Activated CD4-positive, CD25-positive, alpha-beta regulatory T cell treated with anti-CD3 and anti-CD28 coated beads, Interleukin-2, amount 50 U/mL, for 24 hours (primary cell): ENCODE results near the gene PALLD.
"Not testable (repeated sequence)": the region's sequence is repeated elsewhere in the genome, so short reads cannot be mapped to it uniquely, and the experiment has no call there.

ENCODE experiments used
- ATAC-seq, 2 donors: fragments of 150-1000 bp; cut with Tn5 transposase; one replicate each; pipeline ENCODE4 v1.10.0; 2021; ENCODE audit warnings: mild to moderate bottlenecking in 1 of 2, moderate library complexity in 1 of 2

The PALLD gene

DNA sequence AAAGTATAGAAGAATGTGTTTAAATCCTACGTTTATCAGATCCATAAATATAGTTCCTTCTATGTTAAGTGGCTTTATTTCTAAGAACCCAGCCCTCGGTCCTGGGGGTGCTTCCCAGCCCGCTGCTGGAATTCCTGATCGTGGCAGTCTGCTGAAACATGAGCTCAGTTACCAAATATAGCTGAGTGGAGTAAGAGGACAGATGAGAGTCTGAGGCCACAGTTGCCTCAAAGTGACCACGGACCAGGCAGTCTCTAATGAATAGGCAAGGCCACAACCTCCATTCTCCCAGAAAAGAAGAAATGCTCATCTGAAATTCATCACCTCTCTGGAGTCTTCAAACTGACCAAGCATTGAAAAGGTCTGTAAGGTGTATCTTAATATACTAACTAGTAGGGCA lies at the start of gene PALLD:
Gene PALLD, plus strand, starts transcription at position 219 of the 400 bp plus-strand sequence.
- ATAC-seq: no peak

DNA sequence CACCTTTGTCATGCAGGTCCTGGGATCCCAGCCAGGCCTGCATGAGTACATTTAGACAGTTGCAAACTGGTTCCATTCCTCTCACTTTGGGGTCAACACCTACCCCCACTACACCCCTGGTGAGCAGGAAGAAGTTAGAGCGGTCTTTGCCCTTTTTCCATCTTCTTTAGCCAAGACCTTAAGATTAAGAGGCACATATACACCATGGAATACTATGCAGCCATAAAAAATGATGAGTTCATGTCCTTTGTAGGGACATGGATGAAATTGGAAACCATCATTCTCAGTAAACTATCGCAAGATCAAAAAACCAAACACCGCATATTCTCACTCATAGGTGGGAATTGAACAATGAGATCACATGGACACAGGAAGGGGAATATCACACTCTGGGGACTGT lies 47.8 kb upstream of the PALLD start:
- not testable (repeated sequence) for ATAC-seq

DNA sequence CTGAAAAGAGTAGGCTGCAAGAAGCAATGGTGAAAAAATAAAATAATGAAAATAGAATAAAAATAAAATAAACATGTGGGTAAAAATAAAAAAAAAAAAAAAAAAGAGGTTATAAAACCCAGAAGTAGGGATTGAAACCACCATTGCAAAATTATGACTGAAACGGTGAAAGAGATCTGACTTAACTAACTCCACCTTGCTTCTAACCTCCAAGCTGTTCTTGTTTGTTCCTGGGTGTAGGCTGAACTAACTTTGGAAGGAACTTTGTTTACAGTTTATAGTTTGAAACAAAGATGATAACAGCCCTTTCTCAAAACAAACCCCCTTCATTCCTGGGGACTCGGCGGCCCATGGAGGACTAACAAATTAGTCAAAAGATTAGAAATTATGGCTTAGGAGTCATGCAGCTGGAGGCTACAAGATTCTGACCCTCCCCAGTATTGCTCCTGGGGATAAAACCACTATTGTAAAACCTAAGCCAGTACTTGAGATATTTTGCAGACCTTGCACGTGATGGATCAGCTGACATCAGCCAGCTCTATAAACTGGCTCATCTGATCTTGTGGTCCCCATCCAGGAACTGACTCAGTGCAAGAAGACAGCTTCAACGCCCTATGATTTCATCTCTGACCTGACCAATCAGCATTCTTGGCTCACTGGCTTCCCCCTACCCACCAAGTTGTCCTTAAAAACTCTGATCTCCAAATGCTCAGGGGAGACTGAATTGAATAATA lies 47.0 kb upstream of the PALLD start:
- ATAC-seq: peak; percentile 48 to 53

DNA sequence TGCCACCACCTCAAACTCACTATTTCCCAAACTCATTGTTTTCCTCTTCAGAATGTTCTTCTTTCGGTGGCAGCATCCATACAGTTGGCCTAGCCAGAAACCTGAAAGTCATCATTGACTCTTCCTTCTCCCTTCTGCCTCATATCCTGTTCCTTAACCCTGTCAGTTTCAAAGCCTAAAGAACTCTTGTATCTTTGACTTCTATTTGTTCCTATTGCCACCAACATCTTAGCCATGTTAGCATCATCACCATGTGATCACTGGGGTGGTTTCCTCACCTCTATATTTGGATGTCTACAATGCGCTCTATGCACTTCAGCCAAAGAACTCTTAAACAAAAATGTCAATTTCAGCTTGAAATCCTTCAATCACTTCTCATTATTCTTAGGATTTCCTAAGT lies 45.5 kb upstream of the PALLD start:
- ATAC-seq: peak; percentile 30 to 33

DNA sequence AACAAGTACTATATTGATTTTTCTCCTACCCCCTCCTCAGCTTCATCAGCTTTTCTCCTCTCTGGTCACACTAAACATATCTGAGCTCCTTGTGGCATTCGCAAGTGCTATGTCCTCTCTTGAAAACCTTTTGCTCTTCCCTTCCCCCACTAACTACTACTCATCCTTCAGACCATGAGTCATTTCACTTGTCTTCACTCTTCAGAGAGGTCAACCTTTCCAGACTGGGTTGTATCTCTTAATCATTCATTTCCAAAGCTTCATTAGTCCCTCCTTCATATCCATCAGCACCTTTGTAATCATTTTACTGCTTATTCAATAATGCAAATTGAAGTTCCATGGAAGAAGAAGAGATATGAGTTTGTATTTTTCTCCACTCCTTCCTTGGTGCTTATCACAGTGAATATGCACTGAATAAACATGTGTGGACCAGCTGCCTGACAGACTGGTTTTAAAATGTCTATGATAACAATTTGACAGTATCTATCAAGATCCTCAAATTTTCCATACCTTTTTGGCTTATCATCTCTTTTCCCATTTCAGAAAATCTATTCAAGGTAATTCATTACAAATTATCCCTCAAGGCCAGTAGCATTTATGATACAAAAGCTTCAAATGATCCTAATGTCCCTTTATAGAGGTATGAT lies 45.0 kb upstream of the PALLD start:
- ATAC-seq: peak; percentile 88 to 89

DNA sequence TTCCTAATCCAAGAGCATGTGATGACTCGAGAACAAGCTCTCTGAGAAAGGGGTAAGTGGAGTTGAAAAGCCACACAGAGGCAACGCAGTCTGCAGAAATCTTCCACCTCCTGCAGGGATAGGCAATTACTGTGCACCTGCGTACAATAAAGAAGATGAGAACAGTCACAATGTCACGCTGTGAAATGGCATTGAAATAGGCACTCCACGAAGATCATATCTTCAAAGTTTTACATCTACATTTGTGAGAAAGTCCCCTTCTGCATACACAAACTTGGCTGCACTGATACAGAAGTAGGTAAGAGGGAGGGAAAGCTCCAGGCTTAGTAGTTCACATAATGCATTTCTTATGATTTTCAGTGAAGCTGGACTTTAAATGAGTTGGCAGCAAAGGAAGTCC lies 43.7 kb upstream of the PALLD start:
- ATAC-seq: no peak

DNA sequence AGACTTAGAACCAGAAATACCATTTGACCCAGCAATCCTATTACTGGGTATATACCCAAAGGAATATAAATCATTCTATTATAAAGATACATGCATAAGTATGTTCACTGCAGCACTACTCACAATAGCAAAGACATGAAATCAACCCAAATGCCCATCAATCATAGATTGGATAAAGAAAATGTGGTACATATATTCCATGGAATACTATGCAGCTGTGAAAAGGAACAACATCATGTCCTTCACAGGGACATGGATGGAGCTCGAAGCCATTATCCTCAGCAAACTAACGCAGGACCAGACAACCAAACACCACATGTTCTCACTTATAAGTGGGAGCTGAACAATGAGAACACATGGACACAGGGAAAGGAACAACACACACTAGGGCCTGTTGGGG lies 38.6 kb upstream of the PALLD start:
- not testable (repeated sequence) for ATAC-seq

DNA sequence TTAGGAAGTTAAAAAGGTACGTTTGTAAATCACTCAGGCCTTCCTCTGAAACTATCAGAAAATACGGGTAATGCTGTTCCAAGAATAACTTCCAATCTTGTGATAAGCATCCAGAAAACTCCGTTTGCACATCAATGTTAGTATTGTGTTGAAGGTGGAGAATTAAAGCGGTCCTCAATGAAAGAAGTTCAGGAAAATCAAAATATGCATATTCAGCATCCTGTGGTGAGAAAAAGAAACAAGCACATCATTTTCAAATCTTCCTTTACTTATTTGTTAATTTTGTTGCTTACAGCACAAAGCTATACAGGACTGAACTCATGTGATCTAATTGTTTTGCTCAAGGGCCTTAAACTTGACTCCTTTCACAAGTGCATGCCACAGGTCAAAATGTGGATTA lies 35.0 kb upstream of the PALLD start:
- no peak for ATAC-seq

DNA sequence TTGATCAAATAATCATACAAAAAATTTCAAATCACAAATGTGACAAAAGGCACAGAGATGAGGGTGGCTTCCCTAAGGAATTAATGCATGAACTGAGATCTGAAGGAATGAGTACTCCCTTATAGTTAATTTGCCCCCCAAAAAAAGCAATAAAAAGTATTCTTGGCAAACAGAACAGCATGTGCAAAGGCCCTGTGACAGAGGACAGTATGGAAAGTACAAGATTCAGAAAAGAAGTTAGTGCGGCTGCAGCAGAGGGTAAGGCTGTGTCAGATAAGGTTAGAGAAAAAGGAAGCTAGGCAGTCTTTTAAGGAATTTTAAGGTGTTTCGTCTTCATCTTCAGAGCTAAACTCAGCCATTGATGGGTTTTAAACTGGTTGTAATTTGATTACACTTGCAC lies 23.9 kb upstream of the PALLD start:
- no peak for ATAC-seq

DNA sequence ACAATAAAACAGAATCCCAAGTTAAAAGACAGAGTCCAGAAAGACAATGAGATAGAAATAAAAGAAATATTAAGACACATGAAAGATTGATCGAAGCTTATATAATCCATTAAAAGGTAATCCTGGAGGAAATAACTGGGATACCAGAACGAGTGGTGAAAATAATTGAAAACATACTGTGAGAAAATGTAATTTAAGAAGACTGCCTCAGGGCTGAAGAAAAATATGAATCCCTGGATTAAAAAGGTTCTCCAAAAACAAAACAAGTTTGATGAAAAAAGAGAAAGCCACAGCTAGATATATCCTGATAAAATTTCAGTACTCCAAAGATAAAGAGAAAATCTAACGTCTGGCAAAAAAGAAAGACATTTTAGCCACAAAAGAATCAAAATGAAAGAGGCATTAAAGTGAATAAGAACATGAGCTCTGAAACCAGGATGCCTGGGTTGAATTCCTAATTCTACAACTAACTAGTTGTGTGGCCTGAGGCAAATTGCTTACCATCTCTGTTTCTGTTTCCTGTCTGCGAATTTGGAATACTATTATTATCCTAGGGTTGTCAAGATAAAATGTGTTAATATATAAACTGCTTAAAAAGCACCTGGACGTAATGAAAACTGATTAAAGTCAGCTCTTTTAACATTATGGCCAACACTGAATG lies 22.1 kb upstream of the PALLD start:
- ATAC-seq: no peak

DNA sequence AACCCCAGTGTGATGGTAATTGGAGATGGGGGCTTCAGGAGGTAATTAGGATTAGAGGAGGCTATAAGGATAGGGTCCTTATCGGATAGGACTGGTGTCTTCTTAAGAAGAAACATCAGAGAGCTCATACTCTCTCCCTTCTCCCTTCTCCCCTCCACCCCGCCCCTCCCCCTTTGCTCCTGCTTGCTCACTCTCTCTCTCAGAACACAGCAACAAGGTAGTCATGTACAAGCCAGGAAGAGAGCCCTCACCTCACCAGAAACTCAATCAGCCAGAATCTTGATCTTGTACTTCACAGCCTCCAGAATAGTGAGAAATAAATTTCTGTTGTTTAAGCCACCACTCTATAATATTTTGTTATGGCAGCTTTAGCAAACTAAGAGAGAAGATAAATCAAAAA lies 21.1 kb upstream of the PALLD start:
- peak in 1 of 2 donors; percentile 21 for ATAC-seq

DNA sequence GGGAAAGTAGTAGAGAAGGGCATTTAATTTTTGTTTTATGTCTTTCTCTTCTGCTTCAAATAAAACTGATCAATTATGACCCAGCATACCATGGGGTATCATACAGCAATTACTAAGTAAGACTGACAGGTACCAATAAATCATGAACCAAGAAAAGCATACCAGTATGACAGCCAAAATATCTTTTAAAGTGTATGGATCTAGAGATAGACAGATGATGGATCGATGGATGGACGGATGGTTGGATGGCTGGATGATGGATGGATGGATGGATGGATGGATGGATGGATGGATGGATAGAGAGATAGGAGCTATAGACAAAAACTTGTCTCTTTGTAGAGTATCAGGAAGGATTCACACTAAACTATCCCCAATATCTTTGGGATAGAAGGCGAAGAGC lies 18.0 kb upstream of the PALLD start:
- no peak for ATAC-seq

DNA sequence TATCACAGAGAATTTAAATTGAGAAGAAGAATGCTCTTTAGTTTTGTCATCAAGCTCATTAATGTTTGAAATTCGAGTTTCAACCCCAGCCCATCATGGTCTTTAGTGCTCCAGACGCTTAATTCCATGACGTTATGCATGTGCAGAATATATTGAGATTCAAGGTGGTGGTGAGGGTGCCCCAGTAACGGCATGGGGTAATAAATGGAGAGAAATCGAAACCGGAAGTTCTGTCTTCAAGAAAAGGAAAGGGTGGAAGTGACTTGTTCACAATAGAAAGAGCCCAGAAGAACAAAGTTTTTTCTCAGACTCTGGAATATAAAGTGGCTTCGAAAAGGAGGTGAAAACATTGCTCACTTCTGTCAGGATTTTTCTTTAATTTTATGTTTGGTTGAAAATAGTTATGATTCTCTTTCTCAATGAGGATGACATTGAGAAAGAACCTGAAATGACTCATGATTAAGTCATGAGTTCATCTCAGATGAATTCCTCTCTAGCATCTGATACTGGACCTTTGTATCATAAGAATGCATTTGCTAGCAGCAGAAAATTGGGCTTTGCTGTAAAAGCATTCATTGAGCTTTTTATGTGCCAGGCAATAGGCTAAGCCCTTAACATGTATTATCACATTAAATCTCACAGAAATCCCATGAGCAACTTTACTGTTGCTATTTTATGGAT lies 15.8 kb upstream of the PALLD start:
- peak; percentile 70 to 78 for ATAC-seq

DNA sequence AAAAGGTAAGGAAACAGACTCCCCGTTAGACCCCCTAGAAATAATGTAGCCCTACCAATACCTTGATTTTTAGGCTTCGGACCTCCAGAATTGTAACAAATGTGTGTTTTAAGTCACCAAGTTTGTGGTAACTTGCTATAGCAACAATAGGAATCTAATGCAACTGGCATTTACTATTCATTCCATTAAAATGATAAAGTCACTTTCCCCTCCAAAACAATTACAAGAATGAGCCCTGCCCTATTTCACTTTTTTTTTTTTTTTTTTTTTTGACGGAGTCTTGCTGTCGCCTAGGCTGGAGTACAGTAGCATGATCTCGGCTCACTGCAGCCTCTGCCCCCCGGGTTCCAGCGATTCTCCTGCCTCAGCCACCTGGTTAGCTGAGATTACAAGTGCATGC lies 13.0 kb upstream of the PALLD start:
- ATAC-seq: no peak

DNA sequence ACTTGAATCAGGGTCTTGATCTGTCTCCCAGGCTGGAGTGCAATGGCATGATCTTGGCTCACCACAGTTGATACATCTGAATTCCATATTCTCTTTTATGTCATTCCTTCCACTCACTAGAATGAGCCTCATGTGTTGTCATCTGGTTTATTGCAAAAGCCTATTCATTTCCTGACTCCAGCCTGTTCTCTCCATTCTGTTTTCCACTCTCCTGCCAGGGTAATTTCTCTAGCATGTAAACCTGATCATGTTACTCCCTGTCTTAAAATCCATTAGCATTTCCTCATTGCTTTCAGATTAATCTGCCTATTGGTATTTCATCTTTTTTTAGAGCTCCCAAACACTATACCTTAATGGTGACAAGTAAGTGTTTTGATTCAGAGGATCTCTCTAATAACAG lies 12.2 kb upstream of the PALLD start:
- ATAC-seq: no peak

DNA sequence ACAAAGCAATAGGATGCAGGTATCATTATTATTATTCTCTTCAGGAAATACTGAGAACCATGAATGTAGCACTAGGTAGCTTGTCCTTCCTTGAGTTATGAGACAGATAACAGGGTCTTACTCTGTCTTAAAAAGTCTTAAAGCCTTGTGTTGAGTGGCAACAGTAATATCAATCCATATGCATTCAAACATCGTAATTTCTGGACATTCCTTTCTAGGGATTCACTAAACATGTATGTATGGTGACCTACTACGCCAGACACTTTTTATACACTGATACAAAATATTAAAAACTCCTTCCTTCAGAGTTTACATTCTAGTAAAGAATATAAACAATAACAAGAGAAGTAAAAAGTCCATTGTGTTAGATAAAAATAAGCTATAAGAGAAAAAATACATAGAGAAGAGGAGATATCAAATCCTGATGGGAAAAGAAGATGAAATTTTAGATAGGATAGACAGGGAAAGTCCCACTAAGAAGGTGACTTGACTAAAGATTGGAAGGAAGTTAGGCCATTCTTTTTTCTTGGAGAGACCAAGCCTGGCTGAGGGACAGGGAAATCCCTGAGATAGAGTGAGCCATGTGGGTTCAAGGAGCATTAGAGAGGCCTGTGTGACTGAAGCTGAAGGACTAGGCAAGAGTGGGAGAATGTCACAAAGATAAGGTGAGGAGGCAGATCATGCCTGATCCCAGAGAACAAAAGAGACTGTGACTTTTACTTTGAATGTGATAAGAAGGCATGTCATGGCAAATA lies 11.5 kb upstream of the PALLD start:
- ATAC-seq: no peak

DNA sequence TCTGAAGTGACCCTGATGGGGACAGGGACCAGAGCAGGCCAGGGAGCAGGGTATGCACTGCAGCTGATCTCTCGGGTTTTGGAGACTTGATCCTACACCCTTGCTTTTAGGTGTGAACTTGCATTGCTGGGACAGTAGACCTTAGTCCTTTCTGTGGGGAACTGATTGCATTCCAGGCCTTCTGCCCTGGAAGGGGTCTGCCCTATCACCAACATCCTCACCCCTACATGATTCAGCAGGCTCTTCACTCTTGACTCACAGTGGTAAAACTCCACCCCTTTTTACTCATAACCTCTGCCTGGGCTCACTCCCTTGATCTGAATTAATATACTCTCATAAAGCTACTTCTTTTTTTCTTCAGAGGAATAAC lies 10.0 kb upstream of the PALLD start:
- ATAC-seq: peak; percentile 94 to 95

DNA sequence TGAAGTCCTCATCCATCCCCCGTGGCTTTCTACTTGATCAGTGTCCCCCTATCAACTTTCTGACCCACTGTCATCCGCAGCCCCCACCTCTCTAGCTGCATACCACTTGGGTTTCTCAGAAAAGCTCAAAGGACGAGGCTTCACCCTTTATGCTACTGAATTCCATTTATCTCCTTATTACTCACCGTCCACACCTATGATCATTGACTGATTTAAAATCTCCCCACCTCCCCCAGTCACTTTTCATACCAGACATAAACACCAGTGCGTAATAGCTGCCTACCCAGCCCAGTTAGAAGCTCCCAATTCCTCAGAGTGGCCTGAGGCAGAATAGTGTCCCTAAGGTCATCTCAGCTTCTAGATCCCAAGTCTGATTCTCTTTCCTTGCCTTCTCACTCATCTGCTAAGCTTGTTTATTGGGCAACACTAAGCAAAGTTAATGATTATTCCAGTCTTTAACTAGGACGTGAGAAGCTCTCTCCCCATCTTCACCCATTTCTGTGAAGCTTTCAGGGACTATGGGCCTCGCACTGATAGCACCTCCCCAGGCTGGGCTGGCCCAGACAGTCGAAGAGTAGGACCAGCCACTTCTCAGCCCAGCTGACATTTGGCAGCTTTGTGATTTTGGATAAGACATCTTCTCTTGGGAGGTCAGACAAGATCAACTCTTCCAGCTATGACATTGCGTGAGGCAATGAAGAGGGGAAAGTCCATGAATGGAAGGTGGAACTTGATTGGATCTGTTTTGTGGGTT lies 9.4 kb upstream of the PALLD start:
- peak; percentile 79 to 87 for ATAC-seq

DNA sequence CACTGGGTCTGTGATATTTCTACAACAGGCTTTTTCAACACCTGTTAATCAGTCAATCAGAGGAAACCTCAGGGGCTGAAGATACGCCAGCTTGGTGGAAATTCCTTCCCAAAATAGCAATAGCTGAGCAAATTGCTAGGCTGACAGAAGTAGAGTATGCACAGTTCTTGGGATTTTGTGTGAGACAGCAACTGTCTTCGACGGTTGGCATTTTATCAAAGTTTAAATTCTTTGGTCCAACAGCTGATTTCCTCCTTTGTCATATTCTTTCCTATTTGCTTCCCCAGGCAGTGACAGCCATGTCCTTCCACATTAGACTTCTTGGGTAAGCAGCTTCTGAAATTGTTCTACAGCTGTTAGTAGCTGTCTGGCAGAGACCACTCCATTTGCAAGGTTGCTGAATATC lies 8.0 kb upstream of the PALLD start:
- ATAC-seq: no peak

DNA sequence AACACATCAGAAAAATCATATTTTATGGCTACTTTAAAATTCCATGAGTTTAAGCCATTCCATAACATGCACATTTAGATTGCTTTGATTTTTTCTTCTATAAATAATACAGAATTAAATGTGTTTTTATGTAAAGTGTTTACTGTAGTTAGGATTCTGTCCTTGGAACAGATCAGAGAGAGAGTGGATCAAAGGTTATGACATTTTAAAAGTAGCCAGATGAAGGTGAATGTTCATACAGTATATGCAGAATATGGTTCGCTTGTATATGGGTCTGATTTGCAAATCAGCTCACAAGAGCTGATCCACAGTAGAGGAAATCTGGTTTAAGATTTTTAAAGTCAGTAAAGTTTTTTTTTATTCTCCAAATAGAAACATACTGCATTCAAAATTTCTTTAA lies 7.2 kb upstream of the PALLD start:
- no peak for ATAC-seq

DNA sequence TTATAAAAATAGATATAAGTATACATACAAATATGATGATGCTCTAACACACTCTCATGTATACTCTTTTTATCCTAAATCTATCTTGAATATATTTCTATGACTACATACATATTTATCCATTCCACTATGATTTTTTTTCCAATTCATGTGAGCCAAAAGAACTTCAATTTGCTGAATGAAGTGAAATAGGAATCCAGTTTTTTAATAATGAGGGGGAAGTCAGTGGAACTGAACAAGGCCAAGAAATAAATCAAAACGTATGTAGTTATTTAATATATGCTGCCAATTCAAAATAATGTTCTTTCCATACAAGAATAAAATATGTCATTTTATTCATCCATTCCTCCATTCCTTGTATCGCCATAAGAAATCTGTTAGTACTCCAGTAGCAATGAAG lies 6.1 kb upstream of the PALLD start:
- ATAC-seq: no peak

DNA sequence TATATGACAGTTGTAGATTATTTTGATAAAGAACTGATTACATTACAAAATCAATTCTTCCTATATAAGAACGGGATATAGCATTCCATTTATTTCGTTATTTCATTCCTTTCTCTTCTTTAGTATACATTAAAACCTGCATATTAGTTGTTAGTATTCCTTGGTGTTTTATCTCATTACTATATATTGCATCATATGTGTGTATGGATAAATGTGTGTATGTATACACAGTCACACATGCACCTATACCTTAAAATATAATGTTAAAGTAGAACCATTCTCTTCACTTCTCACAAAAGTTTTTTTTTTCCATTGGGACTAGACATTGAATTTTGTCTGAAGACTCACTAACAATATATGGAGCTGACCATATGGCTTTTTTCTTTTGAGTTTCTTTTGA lies 5.3 kb upstream of the PALLD start:
- no peak for ATAC-seq
